ENCODE results near the gene ZSWIM6.

ZSWIM6 gene

GRCh38 chr5:61307191-61307590 lies 24.9 kb upstream of the ZSWIM6 start:
- ATAC-seq (no peak), DNase-seq (no peak)

- ATAC-seq (no peak), DNase-seq (no peak)
Measured at GRCh38 chr5:61307611-61308010, 24.4 kb upstream of the ZSWIM6 start.

GRCh38 chr5:61308712-61309111 lies 23.3 kb upstream of the ZSWIM6 start:
- DNase-seq (no peak), ATAC-seq (no peak)

- ATAC-seq (no peak), DNase-seq (no peak)
Measured at GRCh38 chr5:61309115-61309514, 22.9 kb upstream of the ZSWIM6 start.

- DNase-seq (no peak), ATAC-seq (no peak)
Measured at GRCh38 chr5:61311056-61311610, 20.9 kb upstream of the ZSWIM6 start.

- no peak for ATAC-seq
- no peak for DNase-seq
Measured at GRCh38 chr5:61311836-61312808, 19.9 kb upstream of the ZSWIM6 start.

- ATAC-seq (no peak), DNase-seq (no peak)
Measured at GRCh38 chr5:61313960-61314681, 17.9 kb upstream of the ZSWIM6 start.

GRCh38 chr5:61318376-61318775 lies 13.7 kb upstream of the ZSWIM6 start:
- DNase-seq (no peak), ATAC-seq (no peak)

- no peak for DNase-seq
- ATAC-seq, result peak; percentile 28
Measured at GRCh38 chr5:61319388-61320146, 12.5 kb upstream of the ZSWIM6 start.

- no peak for ATAC-seq
- no peak for DNase-seq
Measured at GRCh38 chr5:61320860-61321259, 11.2 kb upstream of the ZSWIM6 start.

GRCh38 chr5:61321669-61322068 lies 10.4 kb upstream of the ZSWIM6 start:
- ATAC-seq, result no peak

GRCh38 chr5:61322738-61323725 lies 9.0 kb upstream of the ZSWIM6 start:
- DNase-seq, result no peak
- no peak for ATAC-seq

More at GRCh38 chr5:61321669-61322068, 10.4 kb upstream of the ZSWIM6 start:
- DNase-seq, result no peak

GRCh38 chr5:61327760-61328753 lies 4.0 kb upstream of the ZSWIM6 start:
- peak; percentile 20 for ATAC-seq
- DNase-seq, result peak; percentile 26

GRCh38 chr5:61328791-61329549 lies 3.1 kb upstream of the ZSWIM6 start:
- DNase-seq (no peak), ATAC-seq (no peak)

- peak; percentile 4 for ATAC-seq
- DNase-seq, result peak; percentile 31
Measured at GRCh38 chr5:61329550-61330128, 2.4 kb upstream of the ZSWIM6 start.

GRCh38 chr5:61330341-61330844 lies 1.7 kb upstream of the ZSWIM6 start:
- DNase-seq, result no peak
- no peak for ATAC-seq

GRCh38 chr5:61330845-61331406 lies 1.1 kb upstream of the ZSWIM6 start:
- DNase-seq (peak; percentile 67), ATAC-seq (peak; percentile 15)

- DNase-seq, result peak; percentile 40
- ATAC-seq, result no peak
Measured at GRCh38 chr5:61332358-61332749, 296 bp downstream of the ZSWIM6 start.

Data from stimulated activated naive CD8-positive, alpha-beta T cell treated with anti-CD3 and anti-CD28 coated beads, Interleukin-15, Interleukin-2, amounts not matched to agents 100 U/mL and 50 U/mL, for 24 hours (primary cell).